Rectal smooth muscle tissue (tissue), 1 donor: Measurements from ENCODE around the gene NTN3.

Experiments
- H3K27ac ChIP-seq: one replicate; pipeline ENCODE4 v1.7.0; 2013; ENCODE audit warnings: low read depth, low read length, inconsistent platforms
- H3K27me3 ChIP-seq: one replicate; pipeline ENCODE4 v1.7.0; 2013; ENCODE audit warnings: low read length; ENCODE audit not compliant: control insufficient read depth, insufficient read depth
- H3K36me3 ChIP-seq: one replicate; pipeline ENCODE4 v1.7.0; 2013; ENCODE audit warnings: low read length; ENCODE audit not compliant: control insufficient read depth, insufficient read depth
- H3K4me1 ChIP-seq: one replicate; pipeline ENCODE4 v1.7.0; 2013; ENCODE audit warnings: low read length; ENCODE audit not compliant: control insufficient read depth, insufficient read depth
- H3K4me3 ChIP-seq: one replicate; pipeline ENCODE4 v1.7.0; 2013; ENCODE audit warnings: low read length
- H3K9ac ChIP-seq: one replicate; pipeline ENCODE4 v1.7.0; 2013; ENCODE audit warnings: low read length

NTN3 gene

DNA sequence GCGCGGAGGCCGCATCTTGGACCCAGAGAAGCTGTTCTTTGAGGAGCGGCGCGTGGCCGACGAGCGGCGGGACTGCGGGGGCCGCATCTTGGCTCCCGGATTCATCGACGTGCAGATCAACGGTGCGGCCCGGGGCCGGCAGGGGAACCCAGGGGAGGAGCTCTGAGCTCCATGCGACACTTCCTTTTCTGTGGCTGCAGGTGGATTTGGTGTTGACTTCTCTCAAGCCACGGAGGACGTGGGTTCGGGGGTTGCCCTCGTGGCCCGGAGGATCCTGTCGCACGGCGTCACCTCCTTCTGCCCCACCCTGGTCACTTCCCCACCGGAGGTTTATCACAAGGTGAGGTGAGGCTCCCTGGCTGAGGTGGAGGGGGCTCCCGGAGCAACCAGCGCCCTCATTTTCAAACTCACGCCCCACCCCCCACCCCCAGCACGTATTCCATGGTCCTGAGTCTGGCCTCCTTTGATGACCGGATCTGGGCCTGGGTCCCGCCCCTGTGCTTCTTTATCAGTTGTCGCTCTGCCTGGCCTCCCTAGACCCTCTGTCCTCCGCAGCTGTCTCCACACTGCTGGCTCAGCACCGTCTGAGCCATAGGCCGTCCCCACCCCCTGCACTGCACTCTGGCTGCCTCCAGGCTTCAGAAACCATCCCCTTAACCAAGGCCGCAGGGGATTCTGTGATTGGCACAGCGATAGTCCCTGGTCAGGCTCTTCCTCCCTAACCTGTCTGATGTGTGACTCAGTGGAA lies 49.9 kb downstream of the NTN3 start:
- Histone ChIP-seq H3K9ac (no peak overlapping the region), H3K27me3 (no peaks in the 10 kb centered on the region), H3K4me1 (peaks cover 25% of the 10 kb centered on the region), H3K27ac (peak overlapping the region; percentile 74), H3K36me3 (peaks cover 7% of the 10 kb centered on the region), H3K4me3 (peak overlapping the region; percentile 70)
